ENCODE measurements around the gene IGFL1.

DNA sequence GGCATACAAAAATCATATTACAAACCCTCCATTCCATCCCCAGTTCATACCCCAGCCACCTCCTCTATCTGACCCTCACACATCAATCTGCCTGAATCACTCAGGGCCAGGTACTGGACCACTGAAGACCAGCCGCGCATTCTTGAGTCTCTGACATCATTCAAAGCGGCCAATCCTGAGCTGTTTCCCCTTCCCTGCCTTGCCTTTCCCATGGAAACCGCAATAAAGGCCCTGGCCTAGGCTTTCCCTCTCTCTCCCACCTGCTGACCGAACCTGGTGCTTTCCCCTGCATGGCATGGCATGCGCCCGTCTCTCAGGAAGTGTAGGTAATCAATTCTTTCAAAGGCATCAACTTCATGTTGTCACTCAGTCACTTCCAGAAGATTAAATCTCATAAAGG lies 49.6 kb downstream of the IGFL1 start:
- TF ChIP-seq CTCF (IDR thresholded peaks at IDR 0.05) = no peak
- TF ChIP-seq POLR2A (IDR thresholded peaks at IDR 0.05) = no peak
- TF ChIP-seq EP300 (IDR thresholded peaks at IDR 0.05; ENCODE audit: low read depth) = no peak

All from transverse colon (tissue), 3 donors.